Peyer's patch (tissue), 4 donors: ENCODE data around the gene IL21R.

Source experiments
- POLR2A ChIP-seq, 2 donors: fragments of 450-650 bp; IDR thresholded peaks; one replicate each; pipeline ENCODE4 v1.5.1; 2017; ENCODE audit warnings: antibody characterized with exemption in 2 of 2, mild to moderate bottlenecking in 2 of 2, moderate library complexity in 2 of 2
- TF ChIP-seq, protein P1 (sequence below), 6 experiments: fragments of 450-650 bp in 4 of 6; fragments of 200-600 bp in 2 of 6; sonication (generic) in 1 of 6; IDR thresholded peaks; one replicate each; pipeline ENCODE4 v1.5.1; 2017 to 2019; ENCODE audit warnings: antibody characterized with exemption in 6 of 6, mild to moderate bottlenecking in 3 of 6, moderate library complexity in 1 of 6

- TF ChIP-seq, protein P1, sequence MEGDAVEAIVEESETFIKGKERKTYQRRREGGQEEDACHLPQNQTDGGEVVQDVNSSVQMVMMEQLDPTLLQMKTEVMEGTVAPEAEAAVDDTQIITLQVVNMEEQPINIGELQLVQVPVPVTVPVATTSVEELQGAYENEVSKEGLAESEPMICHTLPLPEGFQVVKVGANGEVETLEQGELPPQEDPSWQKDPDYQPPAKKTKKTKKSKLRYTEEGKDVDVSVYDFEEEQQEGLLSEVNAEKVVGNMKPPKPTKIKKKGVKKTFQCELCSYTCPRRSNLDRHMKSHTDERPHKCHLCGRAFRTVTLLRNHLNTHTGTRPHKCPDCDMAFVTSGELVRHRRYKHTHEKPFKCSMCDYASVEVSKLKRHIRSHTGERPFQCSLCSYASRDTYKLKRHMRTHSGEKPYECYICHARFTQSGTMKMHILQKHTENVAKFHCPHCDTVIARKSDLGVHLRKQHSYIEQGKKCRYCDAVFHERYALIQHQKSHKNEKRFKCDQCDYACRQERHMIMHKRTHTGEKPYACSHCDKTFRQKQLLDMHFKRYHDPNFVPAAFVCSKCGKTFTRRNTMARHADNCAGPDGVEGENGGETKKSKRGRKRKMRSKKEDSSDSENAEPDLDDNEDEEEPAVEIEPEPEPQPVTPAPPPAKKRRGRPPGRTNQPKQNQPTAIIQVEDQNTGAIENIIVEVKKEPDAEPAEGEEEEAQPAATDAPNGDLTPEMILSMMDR (IDR thresholded peaks at IDR 0.05) = no peak
- no peak for TF ChIP-seq POLR2A (IDR thresholded peaks at IDR 0.05)
These were observed 42.4 kb upstream of the IL21R start for GRCh38 chr16:27359615-27360014.
